IMR-90 (cell line): Measurements from ENCODE around the gene RAB19. TPM values are rescaled to one million over a fixed set of nuclear protein-coding genes. Genes with fewer than 3 reads are reported as not detected.

Experiments used
- ATAC-seq: fragments of 200-7000 bp; cut with Tn5 transposase; 2 replicates; pipeline ENCODE4 v1.9.1; 2020; ENCODE audit warnings: low read depth, mild to moderate bottlenecking, moderate library complexity
- BruUV-seq: library from RNA; stranded (reverse); fragments of 400-500 nt; replicated peaks from 2 replicates; lab custom pipeline; 2021; lab: Mats Ljungman, UMichigan
- CTCF ChIA-PET: fragments of 300-600 bp; formaldehyde crosslinking; extraction: SDS; loops from one replicate; lab custom pipeline; 2021; ENCODE audit warnings: antibody characterized with exemption; lab: Yijun Ruan, JAX
- POLR2A ChIA-PET: fragments of 300-600 bp; sonication (Branson Sonifier 250); formaldehyde crosslinking; loops from one replicate; lab custom pipeline; 2022; ENCODE audit warnings: antibody characterized with exemption; ENCODE audit not compliant: unreplicated experiment; lab: Charles Lee
- DNase-seq: peaks from one replicate; pipeline ENCODE4 v3.0.0; 2013
- H2AFZ ChIP-seq: replicated peaks from 2 replicates; pipeline ENCODE3; 2013; ENCODE audit warnings: low read length, mild to moderate bottlenecking; ENCODE audit not compliant: poor library complexity
- H2AK5ac ChIP-seq: 2 replicates; pipeline ENCODE4 v1.6.1; 2013; ENCODE audit warnings: low read depth, low read length, inconsistent platforms
- H2AK9ac ChIP-seq: replicated peaks from 2 replicates; pipeline ENCODE3; 2013; ENCODE audit warnings: mild to moderate bottlenecking, low read depth, low read length, moderate library complexity; ENCODE audit not compliant: poor library complexity
- H2BK120ac ChIP-seq: 2 replicates; pipeline ENCODE4 v1.6.1; 2013; ENCODE audit warnings: low read depth, low read length, inconsistent platforms
- H2BK15ac ChIP-seq: 3 replicates; pipeline ENCODE4 v1.6.1; 2013; ENCODE audit warnings: low read depth, low read length, inconsistent platforms
- H2BK20ac ChIP-seq: 2 replicates; pipeline ENCODE4 v1.6.1; 2013; ENCODE audit warnings: low read depth, mild to moderate bottlenecking, inconsistent platforms, low read length, moderate library complexity
- H2BK5ac ChIP-seq: 2 replicates; pipeline ENCODE4 v1.6.1; 2013; ENCODE audit warnings: mild to moderate bottlenecking, low read depth, low read length, inconsistent platforms; ENCODE audit not compliant: poor library complexity, severe bottlenecking
- H3K14ac ChIP-seq: replicated peaks from 2 replicates; pipeline ENCODE4 v1.6.1; 2013; ENCODE audit warnings: low read depth, low read length, inconsistent platforms
- H3K18ac ChIP-seq: 2 replicates; pipeline ENCODE4 v1.6.1; 2013; ENCODE audit warnings: low read depth, low read length, control low read depth
- H3K23ac ChIP-seq: 2 replicates; pipeline ENCODE4 v1.6.1; 2013; ENCODE audit warnings: low read depth, low read length, inconsistent platforms
- H3K27ac ChIP-seq: 2 replicates; pipeline ENCODE4 v1.5.1; 2013; ENCODE audit warnings: mild to moderate bottlenecking, control low read depth, low read length; ENCODE audit not compliant: insufficient read depth
- H3K27me3 ChIP-seq: 2 replicates; pipeline ENCODE4 v1.6.1; 2013; ENCODE audit warnings: low read length; ENCODE audit not compliant: control insufficient read depth, insufficient read depth
- H3K36me3 ChIP-seq: 2 replicates; pipeline ENCODE4 v1.6.1; 2013; ENCODE audit warnings: low read length, mixed read lengths; ENCODE audit not compliant: control insufficient read depth, insufficient read depth
- H3K4ac ChIP-seq: 2 replicates; pipeline ENCODE4 v1.6.1; 2013; ENCODE audit warnings: low read depth, low read length, inconsistent platforms
- H3K4me1 ChIP-seq: 2 replicates; pipeline ENCODE4 v1.6.1; 2013; ENCODE audit warnings: low read length, mixed read lengths; ENCODE audit not compliant: control insufficient read depth, insufficient read depth
- H3K4me2 ChIP-seq: 2 replicates; pipeline ENCODE4 v1.6.1; 2013; ENCODE audit warnings: low read depth, mild to moderate bottlenecking, control low read depth, low read length, moderate library complexity
- H3K4me3 ChIP-seq: 2 replicates; pipeline ENCODE4 v1.5.1; 2013; ENCODE audit warnings: low read depth, mild to moderate bottlenecking, control low read depth, low read length, moderate library complexity; ENCODE audit not compliant: insufficient read depth
- H3K56ac ChIP-seq: 2 replicates; pipeline ENCODE4 v1.6.1; 2013; ENCODE audit warnings: low read length, inconsistent platforms; ENCODE audit not compliant: insufficient read depth; ENCODE audit errors: extremely low read depth
- H3K79me1 ChIP-seq, 2 experiments: 2 replicates each; pipeline ENCODE4 v1.6.1; 2013; ENCODE audit warnings: low read length in 2 of 2, inconsistent platforms in 1 of 2, low read depth in 1 of 2
- H3K9ac ChIP-seq: 2 replicates; pipeline ENCODE4 v1.6.1; 2013; ENCODE audit warnings: low read depth, low read length, control low read depth
- H3K9me1 ChIP-seq: 2 replicates; pipeline ENCODE4 v1.6.1; 2013; ENCODE audit warnings: low read length, inconsistent platforms; ENCODE audit not compliant: insufficient read depth
- H3K9me3 ChIP-seq: 2 replicates; pipeline ENCODE4 v1.6.1; 2013; ENCODE audit warnings: low read length; ENCODE audit not compliant: control insufficient read depth, insufficient read depth
- H4K20me1 ChIP-seq: 2 replicates; pipeline ENCODE4 v1.6.1; 2013; ENCODE audit warnings: low read length, inconsistent platforms; ENCODE audit not compliant: insufficient read depth
- H4K5ac ChIP-seq: 2 replicates; pipeline ENCODE4 v1.6.1; 2013; ENCODE audit warnings: mild to moderate bottlenecking, low read depth, low read length, control low read depth
- H4K8ac ChIP-seq, 2 experiments: 2 replicates each; pipeline ENCODE4 v1.6.1; 2013; ENCODE audit warnings: low read depth in 2 of 2, low read length in 2 of 2, control low read depth in 1 of 2, inconsistent platforms in 1 of 2
- H4K91ac ChIP-seq: 2 replicates; pipeline ENCODE4 v1.6.1; 2013; ENCODE audit warnings: low read depth, low read length, inconsistent platforms; ENCODE audit not compliant: insufficient read depth
- BHLHE40 ChIP-seq: fragments of 150-350 bp; IDR thresholded peaks from 2 replicates; pipeline ENCODE4 v1.6.1; 2016; ENCODE audit warnings: mild to moderate bottlenecking, low read depth, low read length
- CEBPB ChIP-seq: IDR thresholded peaks from 2 replicates; pipeline ENCODE4 v1.6.1; 2012; ENCODE audit warnings: low read depth, low read length, improper control_type of control experiment
- CHD1 ChIP-seq: IDR thresholded peaks from 2 replicates; pipeline ENCODE4 v1.6.1; 2012; ENCODE audit warnings: low read depth, low read length, improper control_type of control experiment
- CTCF ChIP-seq: conservative IDR thresholded peaks from 2 replicates; pipeline ENCODE4 v1.5.1; 2012; ENCODE audit warnings: mild to moderate bottlenecking, low read depth, low read length, improper control_type of control experiment
- FOS ChIP-seq: fragments of 150-350 bp; IDR thresholded peaks from 2 replicates; pipeline ENCODE4 v1.6.1; 2016; ENCODE audit warnings: low read depth, low read length
- MAFK ChIP-seq: IDR thresholded peaks from 2 replicates; pipeline ENCODE4 v1.6.1; 2012; ENCODE audit warnings: low read depth, low read length, improper control_type of control experiment
- MAZ ChIP-seq: IDR thresholded peaks from 2 replicates; pipeline ENCODE4 v1.6.1; 2012; ENCODE audit warnings: low read depth, mild to moderate bottlenecking, low read length, improper control_type of control experiment, moderate library complexity, borderline replicate concordance
- MXI1 ChIP-seq: IDR thresholded peaks from 2 replicates; pipeline ENCODE4 v1.6.1; 2012; ENCODE audit warnings: low read depth, mild to moderate bottlenecking, low read length, moderate library complexity, borderline replicate concordance
- NFE2L2 ChIP-seq: fragments of 150-350 bp; IDR thresholded peaks from 2 replicates; pipeline ENCODE4 v1.6.1; 2016; ENCODE audit warnings: low read depth, mild to moderate bottlenecking, low read length
- RFX5 ChIP-seq: IDR thresholded peaks from 2 replicates; pipeline ENCODE4 v1.8.0; 2012; ENCODE audit warnings: low read depth, mild to moderate bottlenecking, low read length, moderate library complexity
- SMC3 ChIP-seq: fragments of 150-350 bp; IDR thresholded peaks from 2 replicates; pipeline ENCODE4 v1.6.1; 2016; ENCODE audit warnings: low read depth, mild to moderate bottlenecking, antibody characterized with exemption, low read length, moderate library complexity
- WGBS, 2 experiments: methylation state at CpG; one replicate each; pipeline versions ENCODE4 v1.1.5 to v1.1.7; 2013; ENCODE audit warnings: missing lambda C conversion rate in 2 of 2; ENCODE audit not compliant: insufficient read length in 1 of 2; ENCODE audit errors: extremely low coverage in 2 of 2; 5-methylcytosine and 5-hydroxymethylcytosine counted together
- dilution Hi-C: fragments of 300-500 bp; cut with HindIII; formaldehyde crosslinking; loops from one replicate; pipeline ENCODE4 v1.14.3; 2018; ENCODE audit warnings: low sequenced_read_pairs; ENCODE audit not compliant: unreplicated experiment
- in situ Hi-C: fragments of 300-500 bp; cut with MboI; formaldehyde crosslinking; loops from 3 replicates; pipeline ENCODE4 v1.14.3; 2019; ENCODE audit warnings: low sequenced_read_pairs, inconsistent platforms, mixed read lengths
- intact Hi-C: fragments of 100-400 bp; cut with micrococcal nuclease; formaldehyde crosslinking; loops from 2 replicates; pipeline ENCODE4 v1.10.0; 2022
- polyA plus RNA-seq, 3 experiments: library from polyadenylated mRNA; depleted of rRNA; stranded (reverse); fragments of >200 nt; gene quantifications; 2 replicates each; pipeline ENCODE4 v1.2.3, GENCODE V29; 2012; ENCODE audit warnings: low replicate concordance in 1 of 3
- total RNA-seq: library from RNA; depleted of rRNA; stranded (reverse); fragments of >200 nt; gene quantifications from 2 replicates; pipeline ENCODE4 v1.2.3, GENCODE V29; 2012
- TF ChIP-seq, protein P1 (sequence below): fragments of 150-350 bp; IDR thresholded peaks from 2 replicates; pipeline ENCODE4 v1.6.1; 2017; ENCODE audit warnings: mild to moderate bottlenecking, antibody characterized with exemption, low read length, low read depth

The RAB19 gene
- total and polyA plus RNA-seq, 2 of the 4 experiments (the other 2 are of a cell fraction), result not detected

DNA sequence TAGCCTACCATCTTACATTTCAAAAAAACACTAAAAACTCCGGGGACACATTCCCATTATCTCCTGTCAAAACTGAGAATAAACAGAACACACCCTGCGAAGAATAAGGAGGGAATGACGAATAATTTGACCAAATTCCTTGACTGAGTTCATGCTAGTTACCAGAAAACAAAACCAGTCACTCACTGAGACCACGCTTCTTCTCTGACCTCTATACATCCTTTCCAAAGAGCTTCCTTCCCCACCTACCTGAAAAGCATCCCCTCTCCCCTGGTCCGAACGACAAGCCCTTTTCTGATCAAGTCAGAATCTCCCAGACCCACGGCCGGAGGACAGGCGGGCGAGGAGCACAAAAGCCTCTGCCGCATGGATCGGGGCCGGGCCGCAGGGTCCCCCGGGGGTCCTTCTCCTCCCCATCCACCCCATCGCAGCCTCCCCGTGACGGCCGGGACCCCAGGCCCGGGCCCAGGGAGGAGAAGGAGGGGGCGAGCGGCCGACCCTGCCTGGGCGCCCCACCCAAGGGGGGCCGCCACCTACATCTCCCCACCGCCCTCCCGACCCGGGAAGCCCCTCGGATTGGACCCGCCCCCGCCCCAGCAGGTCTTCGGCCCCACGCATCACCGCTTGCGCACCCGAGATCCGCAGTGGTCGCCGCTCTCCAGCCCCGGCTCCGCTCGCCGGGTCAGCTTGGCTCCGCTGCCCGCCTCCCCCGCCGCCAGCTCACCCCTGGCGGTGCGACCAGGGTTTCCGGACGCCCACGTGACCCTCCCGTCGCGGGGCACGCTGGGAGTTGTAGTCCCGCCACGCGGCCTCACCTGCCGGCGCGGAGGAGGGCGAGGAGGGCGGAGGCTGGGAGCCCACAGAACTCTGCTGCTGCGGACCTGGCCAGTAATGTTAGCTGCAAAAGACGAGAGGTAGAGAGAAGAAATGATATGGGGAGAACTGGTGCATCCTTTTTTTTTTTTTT, 5.8 kb upstream of the RAB19 start, which contains the start of gene SLC37A3:
TSS of gene SLC37A3 (minus strand) at position 747 of the 967 bp plus-strand sequence. CDS start 16,004 bp downstream, outside the sequence.
- DNase-seq (peak; percentile 72), ATAC-seq (peak; percentile 93)
- H2BK5ac ChIP-seq, result peak within 1 kb of the TSS; percentile 32
- peak within 1 kb of the TSS; percentile 49 for H3K4ac ChIP-seq
- peak within 1 kb of the TSS; percentile 63 for H3K27ac ChIP-seq
- peaks cover 14 to 36% of the 10 kb centered on the region in 2 experiments for H3K79me1 ChIP-seq
- no peak within 1 kb of the TSS for H2BK20ac ChIP-seq
- H3K9ac ChIP-seq, result peak within 1 kb of the TSS; percentile 93
- peak within 1 kb of the TSS; percentile 97 for H3K4me2 ChIP-seq
- CTCF ChIA-PET, result no interaction called here
- no peaks in the 10 kb centered on the region for H3K9me3 ChIP-seq
- H4K5ac ChIP-seq, result peak within 1 kb of the TSS; percentile 72; the same call in 1 of the 2 replicates
- H3K4me1 ChIP-seq, result peaks cover 5% of the 10 kb centered on the region
- no peak within 1 kb of the TSS for H2BK120ac ChIP-seq
- no peaks in the 10 kb centered on the region; the same call in 1 of the 2 replicates for H3K36me3 ChIP-seq
- peak within 1 kb of the TSS; percentile 8; the same call in 1 of the 2 replicates for H3K18ac ChIP-seq
- H4K20me1 ChIP-seq, result peaks cover 30% of the 10 kb centered on the region
- peak within 1 kb of the TSS; percentile 49; the same call in 1 of the 2 replicates for H2AK5ac ChIP-seq
- intact Hi-C loops, result no loop called here
- H3K27me3 ChIP-seq, result peaks cover 5% of the 10 kb centered on the region; the same call in 1 of the 2 replicates
- H3K14ac ChIP-seq, result peak within 1 kb of the TSS; percentile 75
- H2BK15ac ChIP-seq, result 0 out of 3 replicates have a peak within 1 kb of the TSS, but pooled peaks have one; percentile 8
- peak within 1 kb of the TSS; percentile 86 for H2AK9ac ChIP-seq
- dilution Hi-C loops, result no loop called here
- H3K9me1 ChIP-seq, result peaks cover 3% of the 10 kb centered on the region; the same call in 1 of the 2 replicates
- H3K23ac ChIP-seq, result peak within 1 kb of the TSS; percentile 63
- 0% methylated on average over 10 of the region's 66 CpGs; no CpG with 5 or more reads in 1 of the 2 experiments for WGBS, 2 experiments
- peak within 1 kb of the TSS; percentile 41; the same call in 1 of the 2 replicates for H4K91ac ChIP-seq
- in situ Hi-C loops, result no loop called here
- peak within 1 kb of the TSS; percentile 99 for H3K4me3 ChIP-seq
- peak within 1 kb of the TSS; percentile 11 for H3K56ac ChIP-seq
- H2AFZ ChIP-seq, result peak within 1 kb of the TSS; percentile 78
- 0 out of 4 replicates have a peak within 1 kb of the TSS, but pooled peaks of 1 of the 2 experiments have one; percentile 18 for H4K8ac ChIP-seq
- POLR2A ChIA-PET, result interaction anchor here (0.6 kb wide), 2 partner anchors 22 to 105 kb away, joined by 3 to 6 read pairs; no protein-coding TSS in a partner anchor
- BruUV-seq, result no TSS peak
- TF ChIP-seq MAZ, result peak; percentile 64; the same call in 1 of the 2 replicates
- TF ChIP-seq SMC3, result no peak
- TF ChIP-seq MXI1, result peak; percentile 70; the same call in 1 of the 2 replicates
- TF ChIP-seq, protein P1, sequence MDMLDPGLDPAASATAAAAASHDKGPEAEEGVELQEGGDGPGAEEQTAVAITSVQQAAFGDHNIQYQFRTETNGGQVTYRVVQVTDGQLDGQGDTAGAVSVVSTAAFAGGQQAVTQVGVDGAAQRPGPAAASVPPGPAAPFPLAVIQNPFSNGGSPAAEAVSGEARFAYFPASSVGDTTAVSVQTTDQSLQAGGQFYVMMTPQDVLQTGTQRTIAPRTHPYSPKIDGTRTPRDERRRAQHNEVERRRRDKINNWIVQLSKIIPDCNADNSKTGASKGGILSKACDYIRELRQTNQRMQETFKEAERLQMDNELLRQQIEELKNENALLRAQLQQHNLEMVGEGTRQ, result peak; percentile 98
- no peak for TF ChIP-seq RFX5
- no peak for TF ChIP-seq FOS
- TF ChIP-seq NFE2L2, result no peak
- TF ChIP-seq CEBPB, result no peak
- 0 out of 2 replicates have a peak, but pooled peaks have one; percentile 14 for TF ChIP-seq CTCF
- TF ChIP-seq BHLHE40, result peak; percentile 39; the same call in 1 of the 2 replicates
- no peak for TF ChIP-seq MAFK
- TF ChIP-seq CHD1, result no peak
